Stimulated activated naive CD8-positive, alpha-beta T cell treated with anti-CD3 and anti-CD28 coated beads, Interleukin-15, Interleukin-2, amounts not matched to agents 100 ng/mL and 50 ng/mL, for 24 hours (primary cell): ENCODE measurements around the gene JPH2.
"Not testable (repeated sequence)": the region's sequence is repeated elsewhere in the genome, so short reads cannot be mapped to it uniquely, and the experiment has no call there.

ENCODE experiments used
- H3K27ac Mint-ChIP-seq: one replicate; pipeline ENCODE4 v1.8.0; 2021; ENCODE audit warnings: mild to moderate bottlenecking, mixed read lengths
- H3K27me3 Mint-ChIP-seq: one replicate; pipeline ENCODE4 v1.8.0; 2021; ENCODE audit warnings: mixed read lengths
- H3K36me3 Mint-ChIP-seq: one replicate; pipeline ENCODE4 v1.8.0; 2021; ENCODE audit warnings: low read depth, mixed read lengths
- H3K4me1 Mint-ChIP-seq: one replicate; pipeline ENCODE4 v1.8.0; 2021; ENCODE audit warnings: low read depth, mixed read lengths
- H3K4me3 Mint-ChIP-seq: one replicate; pipeline ENCODE4 v1.8.0; 2021; ENCODE audit warnings: mild to moderate bottlenecking, mixed read lengths
- H3K9me3 Mint-ChIP-seq: one replicate; pipeline ENCODE4 v1.8.0; 2021; ENCODE audit warnings: mixed read lengths

The JPH2 gene

DNA sequence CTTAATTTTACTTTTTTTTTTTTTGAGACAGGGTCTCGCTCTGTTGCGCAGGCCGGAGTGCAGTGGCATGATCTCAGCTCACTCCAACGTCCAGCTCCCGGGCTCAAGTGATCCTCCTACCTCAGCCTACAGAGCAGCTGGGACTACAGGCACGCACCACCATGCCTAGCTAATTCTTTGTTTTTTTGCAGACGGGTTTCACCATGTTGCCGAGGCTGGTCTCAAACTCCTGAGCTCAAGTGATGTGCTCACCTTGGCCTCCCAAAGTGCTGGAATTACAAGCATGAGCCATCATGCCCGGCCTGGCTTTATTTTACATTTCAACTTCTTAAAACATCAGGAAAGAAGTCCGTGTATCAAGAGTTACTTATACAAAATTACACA is 17.8 kb upstream of the JPH2 start:
- peaks cover 46% of the 10 kb centered on the region for H3K4me1 Mint-ChIP-seq
- H3K27ac Mint-ChIP-seq = no peak overlapping the region
- no peaks in the 10 kb centered on the region for H3K27me3 Mint-ChIP-seq
- H3K9me3 Mint-ChIP-seq = no peaks in the 10 kb centered on the region
- peaks cover 49% of the 10 kb centered on the region for H3K36me3 Mint-ChIP-seq
- H3K4me3 Mint-ChIP-seq = no peak overlapping the region

- Mint-ChIP-seq H3K4me1 (peaks cover 46% of the 10 kb centered on the region), H3K9me3 (no peaks in the 10 kb centered on the region), H3K27ac (no peak overlapping the region), H3K36me3 (peaks cover 54% of the 10 kb centered on the region), H3K4me3 (no peak overlapping the region), H3K27me3 (no peaks in the 10 kb centered on the region)
These were observed 17.3 kb upstream of the JPH2 start for GRCh38 chr20:44204156-44204831.

GRCh38 chr20:44203161-44203560 is 16.2 kb upstream of the JPH2 start:
- no peak overlapping the region for H3K27ac Mint-ChIP-seq
- peaks cover 42% of the 10 kb centered on the region for H3K4me1 Mint-ChIP-seq
- no peaks in the 10 kb centered on the region for H3K9me3 Mint-ChIP-seq
- no peaks in the 10 kb centered on the region for H3K27me3 Mint-ChIP-seq
- H3K36me3 Mint-ChIP-seq = peaks cover 61% of the 10 kb centered on the region
- no peak overlapping the region for H3K4me3 Mint-ChIP-seq

DNA sequence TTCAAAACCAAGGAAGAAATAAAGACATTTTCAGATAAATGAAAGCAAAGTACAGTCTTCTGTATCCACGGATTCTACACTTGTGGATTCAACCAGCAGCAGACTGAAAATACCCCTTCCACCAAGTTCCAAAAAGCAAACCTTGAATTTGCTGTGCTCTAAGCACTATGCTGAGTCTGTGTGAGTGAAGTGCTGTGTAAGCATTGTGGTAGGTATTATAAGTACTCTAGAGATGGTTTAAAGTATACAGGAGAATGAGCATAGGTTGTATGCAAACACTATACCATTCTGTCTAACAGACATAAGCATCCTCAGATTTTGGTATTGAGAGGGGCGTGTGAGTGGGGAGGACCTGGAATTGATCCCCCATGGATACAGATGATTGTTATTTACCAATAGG is 14.0 kb upstream of the JPH2 start:
- Mint-ChIP-seq H3K36me3 (peaks cover 67% of the 10 kb centered on the region), H3K4me3 (no peak overlapping the region), H3K4me1 (peaks cover 26% of the 10 kb centered on the region), H3K9me3 (no peaks in the 10 kb centered on the region), H3K27ac (no peak overlapping the region), H3K27me3 (no peaks in the 10 kb centered on the region)

DNA sequence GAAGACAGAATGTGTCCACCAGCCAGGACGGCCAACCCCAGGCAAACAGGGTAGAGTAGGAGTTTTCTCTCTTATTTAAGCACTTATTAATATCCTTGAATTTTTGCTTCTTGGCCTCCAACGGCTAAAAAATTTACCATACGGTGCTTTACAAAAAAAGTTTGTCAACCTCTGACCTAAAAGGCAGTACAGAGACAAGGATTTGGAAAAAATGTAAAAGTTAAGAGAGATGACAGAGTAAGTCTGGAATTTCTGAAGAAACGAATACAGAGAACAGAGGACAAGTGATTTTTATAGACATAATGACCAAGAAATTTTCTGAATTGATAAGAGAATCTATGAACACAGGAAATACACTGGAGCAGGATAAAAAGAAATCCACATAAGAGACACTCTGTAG is 13.4 kb upstream of the JPH2 start:
- no peaks in the 10 kb centered on the region for H3K27me3 Mint-ChIP-seq
- H3K27ac Mint-ChIP-seq = peak overlapping the region; percentile 6
- peaks cover 26% of the 10 kb centered on the region for H3K4me1 Mint-ChIP-seq
- H3K9me3 Mint-ChIP-seq = no peaks in the 10 kb centered on the region
- peaks cover 63% of the 10 kb centered on the region for H3K36me3 Mint-ChIP-seq
- no peak overlapping the region for H3K4me3 Mint-ChIP-seq

- Mint-ChIP-seq H3K36me3 (peaks cover 59% of the 10 kb centered on the region), H3K27ac (no peak overlapping the region), H3K4me1 (peaks cover 26% of the 10 kb centered on the region), H3K27me3 (no peaks in the 10 kb centered on the region), H3K9me3 (no peaks in the 10 kb centered on the region), H3K4me3 (no peak overlapping the region)
These were observed 12.9 kb upstream of the JPH2 start for GRCh38 chr20:44199877-44200276.

GRCh38 chr20:44198872-44199271 is 11.9 kb upstream of the JPH2 start:
- Mint-ChIP-seq H3K9me3 (no peaks in the 10 kb centered on the region), H3K27me3 (no peaks in the 10 kb centered on the region), H3K4me3 (no peak overlapping the region), H3K27ac (peak overlapping the region; percentile 60), H3K36me3 (peaks cover 55% of the 10 kb centered on the region), H3K4me1 (peaks cover 20% of the 10 kb centered on the region)

DNA sequence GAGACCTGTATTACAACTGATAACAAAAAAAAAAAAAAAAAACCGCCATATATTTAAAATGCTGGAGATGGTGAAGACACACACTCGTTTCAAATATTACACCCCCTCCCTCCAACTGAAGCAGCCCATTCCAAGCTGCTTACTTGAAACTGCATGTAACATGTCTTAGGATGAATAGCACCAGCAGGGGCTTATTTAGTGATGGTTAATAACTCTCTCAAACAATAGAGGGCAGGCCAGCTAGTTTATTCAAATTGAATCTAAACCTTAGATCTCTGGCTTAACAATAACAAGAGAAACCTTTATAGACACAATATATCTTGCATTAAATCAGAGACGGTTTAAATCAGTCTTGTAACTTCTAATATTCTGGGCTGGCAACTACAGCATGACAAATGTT is 9.3 kb upstream of the JPH2 start:
- H3K4me3 Mint-ChIP-seq = no peak overlapping the region
- H3K9me3 Mint-ChIP-seq = no peaks in the 10 kb centered on the region
- H3K27me3 Mint-ChIP-seq = no peaks in the 10 kb centered on the region
- H3K36me3 Mint-ChIP-seq = peaks cover 38% of the 10 kb centered on the region
- peaks cover 18% of the 10 kb centered on the region for H3K4me1 Mint-ChIP-seq
- H3K27ac Mint-ChIP-seq = no peak overlapping the region

GRCh38 chr20:44195605-44196004 is 8.6 kb upstream of the JPH2 start:
- H3K27me3 Mint-ChIP-seq = no peaks in the 10 kb centered on the region
- peaks cover 33% of the 10 kb centered on the region for H3K36me3 Mint-ChIP-seq

DNA sequence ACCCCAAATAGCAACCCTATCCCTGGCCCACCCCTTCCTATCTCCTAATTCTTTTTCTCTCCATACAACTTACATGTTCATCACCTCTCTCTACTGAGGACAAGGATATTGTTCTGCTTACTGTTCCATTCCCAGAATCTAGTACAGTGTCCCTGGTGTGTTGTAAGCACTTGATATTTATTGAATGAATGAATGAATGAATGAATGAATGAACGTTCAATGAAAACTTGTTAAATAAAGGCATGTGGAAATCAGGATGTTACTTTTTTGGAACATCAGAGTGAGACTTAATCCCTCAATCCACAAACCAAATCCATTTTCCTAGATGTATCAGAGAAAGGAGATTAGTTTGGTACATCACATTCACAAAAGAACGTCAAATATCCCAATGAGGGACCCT is 6.8 kb upstream of the JPH2 start:
- Mint-ChIP-seq H3K9me3 (no peaks in the 10 kb centered on the region), H3K27me3 (peaks cover 4% of the 10 kb centered on the region), H3K36me3 (peaks cover 18% of the 10 kb centered on the region), H3K27ac (no peak overlapping the region), H3K4me1 (peaks cover 5% of the 10 kb centered on the region), H3K4me3 (no peak overlapping the region)

More at GRCh38 chr20:44195605-44196004, 8.6 kb upstream of the JPH2 start:
- no peak overlapping the region for H3K27ac Mint-ChIP-seq
- no peak overlapping the region for H3K4me3 Mint-ChIP-seq
- H3K4me1 Mint-ChIP-seq = peaks cover 18% of the 10 kb centered on the region
- H3K9me3 Mint-ChIP-seq = no peaks in the 10 kb centered on the region

DNA sequence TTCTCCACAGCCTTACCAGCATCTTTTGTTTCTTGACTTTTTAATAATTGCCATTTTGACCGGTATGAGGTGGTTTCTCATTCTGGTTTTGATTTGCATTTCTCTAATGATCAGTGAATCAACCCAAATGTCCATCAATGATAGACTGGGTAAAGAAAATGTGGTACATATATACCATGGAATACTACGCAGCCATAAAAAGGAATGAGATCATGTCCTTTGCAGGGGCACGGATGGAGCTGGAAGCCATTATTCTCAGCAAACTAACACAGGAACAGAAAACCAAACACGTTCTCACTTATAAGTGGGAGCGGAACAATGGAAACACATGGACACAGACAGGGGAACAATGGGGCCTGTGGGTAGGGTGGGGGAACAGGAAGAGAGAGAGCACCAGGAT is 4.7 kb upstream of the JPH2 start:
- H3K9me3 Mint-ChIP-seq, H3K27ac Mint-ChIP-seq, H3K4me1 Mint-ChIP-seq, H3K4me3 Mint-ChIP-seq, H3K36me3 Mint-ChIP-seq: not testable (repeated sequence)
- H3K27me3 Mint-ChIP-seq = peaks cover 21% of the 10 kb centered on the region

- H3K4me1 Mint-ChIP-seq, H3K36me3 Mint-ChIP-seq, H3K27ac Mint-ChIP-seq, H3K9me3 Mint-ChIP-seq, H3K4me3 Mint-ChIP-seq: not testable (repeated sequence)
- peaks cover 34% of the 10 kb centered on the region for H3K27me3 Mint-ChIP-seq
These were observed 3.3 kb upstream of the JPH2 start for GRCh38 chr20:44190197-44190852.

DNA sequence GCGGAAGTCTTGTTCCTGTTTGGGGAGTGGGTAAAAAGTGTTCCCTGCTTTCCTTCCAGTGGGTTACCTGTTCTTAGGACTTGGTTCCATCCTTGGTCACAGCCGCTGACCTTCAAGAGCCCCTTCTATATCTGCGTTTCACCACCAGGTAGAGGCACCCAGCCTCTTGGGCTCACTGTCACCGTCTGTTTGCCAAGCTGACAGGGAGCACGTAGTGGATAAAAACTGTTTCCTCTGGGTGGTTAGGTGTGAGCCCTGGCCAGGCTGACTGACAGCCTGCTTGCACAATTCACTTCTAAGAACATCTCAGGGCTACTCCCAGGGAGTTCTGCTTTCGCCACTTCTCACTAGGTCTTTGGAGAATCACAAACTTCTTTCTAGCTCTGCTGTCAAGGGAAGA is 1.8 kb upstream of the JPH2 start:
- H3K4me3 Mint-ChIP-seq = no peak overlapping the region
- peaks cover 40% of the 10 kb centered on the region for H3K27me3 Mint-ChIP-seq
- H3K9me3 Mint-ChIP-seq = no peaks in the 10 kb centered on the region
- no peak overlapping the region for H3K27ac Mint-ChIP-seq
- no peaks in the 10 kb centered on the region for H3K36me3 Mint-ChIP-seq
- peaks cover 9% of the 10 kb centered on the region for H3K4me1 Mint-ChIP-seq

DNA sequence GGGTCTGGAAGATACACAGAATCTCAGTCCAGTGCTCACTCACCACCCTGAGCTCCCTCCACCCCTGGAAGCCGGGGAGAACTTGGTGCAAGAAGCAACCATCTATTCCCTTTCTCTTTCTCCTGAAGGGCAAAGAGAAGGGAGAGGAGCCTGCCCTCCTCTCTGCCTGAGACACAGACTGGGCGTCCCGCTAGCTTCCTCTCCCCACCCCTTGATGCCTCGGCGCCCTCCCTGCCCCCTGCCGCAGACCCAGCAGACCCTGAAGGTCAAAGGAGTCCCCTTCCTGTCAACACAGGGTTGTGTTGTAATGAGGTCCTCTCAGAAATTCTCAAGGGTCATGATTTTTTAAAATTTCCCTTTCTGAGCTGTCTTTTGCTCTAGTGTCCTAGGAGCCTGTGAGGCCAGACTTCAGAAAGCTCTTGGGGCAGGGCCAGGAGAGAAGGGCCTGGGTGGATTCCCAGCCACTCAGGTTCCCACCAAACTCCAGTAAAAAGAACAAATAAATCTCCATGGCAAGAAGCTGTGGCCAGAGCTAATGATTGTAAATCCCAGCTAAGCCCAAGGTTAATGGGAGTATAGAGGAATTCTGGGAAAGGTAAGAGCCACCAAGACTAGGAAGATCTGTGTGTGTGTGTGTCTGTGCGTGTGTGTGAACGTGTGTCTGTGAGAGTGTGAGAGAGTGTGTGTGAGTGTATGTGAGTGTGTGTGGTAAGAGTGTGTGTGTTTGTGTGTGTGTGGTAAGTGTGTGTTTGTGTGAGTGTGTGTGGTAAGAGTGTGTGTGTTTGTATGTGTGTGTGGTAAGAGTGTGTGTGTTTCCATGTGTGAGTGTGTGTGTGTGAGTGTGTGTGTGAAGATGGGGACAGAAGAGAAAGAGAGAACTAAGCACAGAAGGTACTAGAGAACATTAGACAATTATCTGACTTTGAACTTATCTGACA is 1.1 kb upstream of the JPH2 start:
- no peaks in the 10 kb centered on the region for H3K9me3 Mint-ChIP-seq
- H3K27me3 Mint-ChIP-seq = peaks cover 44% of the 10 kb centered on the region
- no peaks in the 10 kb centered on the region for H3K36me3 Mint-ChIP-seq
- H3K27ac Mint-ChIP-seq = no peak overlapping the region
- H3K4me1 Mint-ChIP-seq = peaks cover 9% of the 10 kb centered on the region
- no peak overlapping the region for H3K4me3 Mint-ChIP-seq

GRCh38 chr20:44186674-44187053 is 324 bp downstream of the JPH2 start:
- H3K27ac Mint-ChIP-seq = no peak overlapping the region
- H3K9me3 Mint-ChIP-seq = no peaks in the 10 kb centered on the region
- peaks cover 57% of the 10 kb centered on the region for H3K27me3 Mint-ChIP-seq
- peak overlapping the region; percentile 47 for H3K4me3 Mint-ChIP-seq
- H3K4me1 Mint-ChIP-seq = peaks cover 9% of the 10 kb centered on the region
- H3K36me3 Mint-ChIP-seq = no peaks in the 10 kb centered on the region
